Measurements from ENCODE around the gene TNNI3K.

- TF ChIP-seq POLR2A (IDR thresholded peaks at IDR 0.05; ENCODE audit: low read depth, low read length) (no peak), POLR2AphosphoS5 (IDR thresholded peaks at IDR 0.05; ENCODE audit: low read depth, low read length) (no peak), TAF1 (IDR thresholded peaks at IDR 0.05; ENCODE audit: borderline replicate concordance, low read depth, low read length) (no peak)
Measured at GRCh38 chr1:74422421-74423292, 187.5 kb downstream of the TNNI3K start.
